ENCODE measurements around the gene BNC1. TPM values are rescaled to one million over a fixed set of nuclear protein-coding genes. Genes with fewer than 3 reads are reported as not detected.
"Not testable (repeated sequence)": the region's sequence is repeated elsewhere in the genome, so short reads cannot be mapped to it uniquely, and the experiment has no call there.

The BNC1 gene
- total RNA-seq, 1 donor from 2014 or later: 0.41 TPM

DNA sequence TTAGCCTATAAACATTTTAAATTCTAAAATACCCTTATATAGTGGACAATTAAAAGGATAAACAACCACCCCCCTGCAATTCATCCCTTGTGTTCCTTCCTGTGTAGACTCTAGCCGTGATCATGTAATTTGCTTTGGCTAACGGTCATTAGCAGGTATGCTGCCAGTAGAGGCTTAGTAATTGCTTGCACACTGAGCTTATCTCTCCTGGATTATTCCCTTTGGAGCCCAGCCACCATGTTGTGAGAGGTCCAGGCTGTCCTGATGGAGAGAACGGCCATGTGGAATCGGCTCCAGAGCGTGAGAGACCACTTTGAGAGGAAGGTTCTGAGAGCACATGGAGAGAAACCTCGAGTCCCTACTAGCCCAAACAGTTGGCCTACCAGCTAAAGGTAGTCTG, 11.0 kb upstream of the BNC1 start:
- no peak for FAIRE-seq
- DNase-seq (ENCODE audit: low spot score in 2 of 2): no peak

- FAIRE-seq (no peak), DNase-seq (ENCODE audit: low spot score in 2 of 2) (no peak)
Measured at GRCh38 chr15:83293201-83293600, 8.7 kb upstream of the BNC1 start.

DNA sequence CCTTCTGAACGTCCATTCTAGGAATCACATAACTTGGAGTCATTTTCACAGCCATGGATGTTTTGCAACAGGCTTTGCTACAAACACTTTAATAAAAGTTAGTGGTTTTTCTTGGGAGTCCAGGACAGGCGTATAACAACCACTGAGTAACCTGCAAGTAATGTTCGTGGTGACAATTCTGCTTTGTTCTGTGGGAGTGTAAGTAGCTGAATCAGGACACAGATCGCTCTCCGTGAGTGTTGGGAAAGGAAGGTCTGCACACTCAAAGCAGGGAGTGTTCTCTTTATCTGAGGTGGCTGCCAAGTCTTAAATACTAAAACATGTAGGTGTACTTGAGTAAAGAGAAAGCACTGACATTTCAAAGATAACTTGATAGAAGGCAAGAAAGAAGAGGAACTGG, 7.9 kb upstream of the BNC1 start:
- no peak for FAIRE-seq

GRCh38 chr15:83290236-83290635, 5.8 kb upstream of the BNC1 start:
- FAIRE-seq (no peak), DNase-seq (ENCODE audit: low spot score in 2 of 2) (no peak)

More for the DNA sequence above, 7.9 kb upstream of the BNC1 start:
- DNase-seq (ENCODE audit: low spot score in 2 of 2): no peak

- FAIRE-seq: no peak
Measured at GRCh38 chr15:83289160-83289559, 4.7 kb upstream of the BNC1 start.

GRCh38 chr15:83288381-83288801, 3.9 kb upstream of the BNC1 start:
- FAIRE-seq: no peak
- DNase-seq (ENCODE audit: low spot score in 2 of 2): no peak

More at GRCh38 chr15:83289160-83289559, 4.7 kb upstream of the BNC1 start:
- no peak for DNase-seq (ENCODE audit: low spot score in 2 of 2)

DNA sequence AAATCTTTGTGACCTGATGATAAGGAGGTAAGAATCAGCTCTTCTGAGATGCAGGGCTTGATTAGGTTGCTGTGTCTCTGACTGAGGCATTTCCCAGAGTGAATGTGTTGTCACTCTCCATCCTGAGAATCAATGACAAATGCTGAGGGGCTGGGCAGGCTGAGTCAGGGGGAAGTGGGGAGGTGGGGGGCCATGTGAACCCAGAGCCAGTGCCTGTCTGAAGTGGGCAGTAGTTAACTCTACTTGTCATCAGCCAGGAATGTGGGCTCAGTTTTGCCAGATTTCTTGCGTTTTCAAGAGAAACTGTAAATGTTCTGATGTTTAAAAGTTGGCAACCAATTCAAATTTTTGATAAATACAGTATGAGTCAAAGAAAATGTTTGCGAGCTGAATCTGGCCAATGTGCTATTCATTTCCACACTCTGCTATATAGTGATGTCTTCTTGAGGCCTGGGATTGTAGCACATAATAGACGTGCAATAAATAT, 3.1 kb upstream of the BNC1 start:
- no peak for FAIRE-seq
- DNase-seq (ENCODE audit: low spot score in 2 of 2): no peak

GRCh38 chr15:83285979-83286553, 1.6 kb upstream of the BNC1 start:
- FAIRE-seq (no peak), DNase-seq (ENCODE audit: low spot score in 2 of 2) (no peak)

DNA sequence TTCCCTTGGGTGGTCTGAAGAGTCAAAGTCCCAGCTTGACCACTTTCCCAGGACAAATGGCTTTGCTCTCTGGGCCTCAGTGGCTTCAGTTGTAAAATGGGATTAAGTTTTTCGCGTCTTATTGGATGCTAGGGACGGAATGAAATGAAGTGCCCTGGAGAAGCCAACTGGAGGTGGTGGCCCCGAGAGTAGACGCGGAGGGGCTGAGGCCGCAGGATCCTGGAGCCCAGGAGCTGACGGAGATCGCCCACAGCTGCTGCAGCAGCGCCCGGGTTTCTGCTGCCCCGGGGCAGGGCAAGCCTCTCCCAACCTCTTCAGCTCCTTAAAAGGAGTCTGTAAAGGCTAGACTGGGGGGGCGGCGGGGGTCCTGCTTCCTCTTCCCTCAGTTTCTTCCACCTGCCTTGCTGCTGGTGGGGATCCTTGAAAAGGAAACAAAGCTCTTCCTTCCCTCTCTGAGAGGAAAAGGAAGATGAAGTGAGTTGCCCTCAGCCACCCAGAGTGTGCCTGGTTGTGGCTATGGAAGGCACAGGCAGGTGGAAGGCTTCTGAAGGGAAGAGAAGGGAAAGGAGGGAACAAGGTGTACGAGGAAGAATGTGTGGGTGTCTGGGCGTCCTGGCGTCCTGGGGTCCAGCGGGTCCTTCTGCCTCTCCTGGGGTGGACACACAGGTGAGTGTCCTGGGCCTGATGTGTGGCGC, 967 bp upstream of the BNC1 start:
- no peak for DNase-seq (ENCODE audit: low spot score in 2 of 2)
- no peak for FAIRE-seq

DNA sequence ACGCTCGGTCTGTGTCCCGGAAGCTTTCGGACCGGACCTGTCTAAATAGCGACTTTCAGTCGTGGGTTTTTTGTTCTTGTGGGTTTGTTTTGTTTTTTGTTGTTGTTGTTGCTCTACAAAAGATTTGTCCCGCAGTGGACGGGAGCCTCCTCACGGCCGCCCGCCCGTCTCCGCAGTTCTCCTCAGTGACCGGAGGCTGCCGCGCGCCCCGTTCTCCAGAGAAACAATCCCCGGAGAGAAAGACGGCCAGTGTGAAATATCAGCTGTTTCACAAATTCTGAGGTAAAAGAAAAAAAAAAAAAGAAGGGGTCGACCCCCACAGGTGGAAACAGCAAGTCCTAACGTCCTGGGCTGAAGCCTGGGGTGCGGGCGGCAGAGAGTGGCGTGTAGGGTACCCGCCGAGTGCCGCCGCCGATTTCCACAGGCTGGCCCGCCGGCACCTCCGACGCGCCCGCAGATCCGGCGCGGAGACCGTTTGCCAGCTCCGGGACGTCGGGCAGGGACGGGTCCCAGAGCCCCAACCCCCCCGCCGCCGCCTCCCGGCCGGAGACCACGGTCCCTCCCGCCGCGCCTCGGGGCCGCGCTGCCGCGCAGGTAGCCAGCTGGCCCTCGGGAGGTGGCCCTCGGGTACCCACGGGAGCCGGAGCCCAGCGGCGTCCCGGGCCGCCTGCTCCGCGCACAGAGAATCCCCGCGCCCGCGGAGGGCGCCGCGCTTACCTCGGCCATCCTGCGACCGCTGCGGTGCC, 478 bp downstream of the BNC1 start:
- DNase-seq (ENCODE audit: low spot score in 2 of 2) (peak; percentile 18 to 32), FAIRE-seq (no peak)

GRCh38 chr15:83283138-83283812, 1.2 kb downstream of the BNC1 start:
- FAIRE-seq (no peak), DNase-seq (ENCODE audit: low spot score in 2 of 2) (peak in 1 of 2 donors; percentile 24)

GRCh38 chr15:83282776-83283137, 1.7 kb downstream of the BNC1 start:
- no peak for FAIRE-seq
- DNase-seq (ENCODE audit: low spot score in 2 of 2): no peak

GRCh38 chr15:83282141-83282540, 2.3 kb downstream of the BNC1 start:
- FAIRE-seq: no peak

DNA sequence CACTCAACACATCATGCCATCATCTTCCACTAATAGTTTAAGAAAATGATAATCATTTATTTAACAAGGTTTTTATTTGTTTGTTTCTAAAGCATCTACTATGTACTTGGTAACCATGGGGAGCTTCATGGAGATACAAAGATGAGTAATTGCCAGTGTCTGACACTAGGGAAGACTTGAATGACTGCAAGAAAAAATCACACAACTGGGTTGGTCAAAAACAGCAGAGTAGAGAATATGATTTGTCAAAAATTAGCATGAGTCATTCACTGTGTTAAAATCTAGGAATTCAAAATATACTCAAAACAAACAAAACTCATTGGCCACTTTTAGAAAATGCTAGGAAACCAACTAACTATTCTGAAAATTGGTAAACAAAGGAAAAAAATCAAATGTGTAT, 6.3 kb downstream of the BNC1 start:
- FAIRE-seq (no peak), DNase-seq (ENCODE audit: low spot score in 2 of 2) (no peak)

More at GRCh38 chr15:83282141-83282540, 2.3 kb downstream of the BNC1 start:
- DNase-seq (ENCODE audit: low spot score in 2 of 2): no peak

DNA sequence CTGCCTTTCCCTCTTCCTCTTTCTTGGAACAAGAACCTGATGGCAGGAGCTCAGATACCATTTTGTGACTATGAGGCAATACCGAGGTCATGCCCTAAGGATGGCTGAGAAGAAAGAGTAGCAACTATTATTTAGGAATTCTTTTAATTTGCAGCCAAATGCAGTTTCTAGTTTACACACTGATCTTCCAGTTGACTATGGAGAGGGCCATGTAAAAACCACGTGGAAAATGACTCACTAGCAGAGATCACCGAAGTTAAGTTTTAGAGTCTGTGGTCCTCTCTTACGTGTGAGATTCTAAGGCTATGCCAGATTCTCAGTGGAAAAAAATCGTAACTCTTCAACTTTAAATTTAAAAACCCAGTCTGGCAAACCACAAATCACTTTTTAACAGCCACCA, 7.8 kb downstream of the BNC1 start:
- FAIRE-seq (no peak), DNase-seq (ENCODE audit: low spot score in 2 of 2) (no peak)

DNA sequence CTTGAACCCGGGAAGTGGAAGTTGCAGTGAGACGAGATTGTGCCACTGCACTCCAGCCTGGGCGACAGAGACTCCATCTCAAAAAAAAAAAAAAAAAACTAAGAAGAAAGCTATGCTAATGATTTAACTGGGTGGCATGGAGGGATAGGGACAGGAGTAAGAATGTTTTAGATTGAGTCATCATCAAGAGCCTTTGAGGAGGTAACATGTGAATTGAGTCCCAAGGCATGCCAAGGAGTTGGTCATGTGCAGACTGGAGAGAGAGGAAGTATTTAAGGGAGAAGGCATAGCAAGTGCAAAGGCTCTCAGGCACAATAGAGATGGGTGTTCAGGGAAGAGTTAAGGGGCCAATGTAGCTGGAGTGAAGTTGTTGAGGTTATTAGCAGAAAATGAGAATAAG, 9.1 kb downstream of the BNC1 start:
- no peak for FAIRE-seq
- DNase-seq (ENCODE audit: low spot score in 2 of 2): no peak

DNA sequence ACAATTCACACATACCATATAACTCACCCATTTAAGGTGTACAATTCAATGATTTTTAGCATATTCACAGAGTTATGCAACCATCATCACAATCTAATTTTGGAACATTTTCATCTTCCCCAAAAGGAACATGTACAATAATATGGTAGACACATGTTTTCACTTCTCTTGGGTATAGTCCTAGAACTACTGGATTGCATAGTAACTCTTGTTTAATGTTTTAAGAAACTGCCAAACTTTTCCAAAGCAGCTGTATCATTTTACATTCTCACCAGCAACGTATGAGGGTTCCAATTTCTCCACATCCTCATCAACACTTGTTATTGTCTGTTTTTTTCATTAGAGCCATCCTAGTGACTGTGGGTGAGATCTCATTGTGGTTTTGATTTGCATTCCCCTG, 14.3 kb downstream of the BNC1 start:
- DNase-seq (ENCODE audit: low spot score in 2 of 2) (no peak), FAIRE-seq (no peak)

- FAIRE-seq (no peak), DNase-seq (ENCODE audit: low spot score in 2 of 2) (no peak)
Measured at GRCh38 chr15:83268147-83268546, 16.3 kb downstream of the BNC1 start.

DNA sequence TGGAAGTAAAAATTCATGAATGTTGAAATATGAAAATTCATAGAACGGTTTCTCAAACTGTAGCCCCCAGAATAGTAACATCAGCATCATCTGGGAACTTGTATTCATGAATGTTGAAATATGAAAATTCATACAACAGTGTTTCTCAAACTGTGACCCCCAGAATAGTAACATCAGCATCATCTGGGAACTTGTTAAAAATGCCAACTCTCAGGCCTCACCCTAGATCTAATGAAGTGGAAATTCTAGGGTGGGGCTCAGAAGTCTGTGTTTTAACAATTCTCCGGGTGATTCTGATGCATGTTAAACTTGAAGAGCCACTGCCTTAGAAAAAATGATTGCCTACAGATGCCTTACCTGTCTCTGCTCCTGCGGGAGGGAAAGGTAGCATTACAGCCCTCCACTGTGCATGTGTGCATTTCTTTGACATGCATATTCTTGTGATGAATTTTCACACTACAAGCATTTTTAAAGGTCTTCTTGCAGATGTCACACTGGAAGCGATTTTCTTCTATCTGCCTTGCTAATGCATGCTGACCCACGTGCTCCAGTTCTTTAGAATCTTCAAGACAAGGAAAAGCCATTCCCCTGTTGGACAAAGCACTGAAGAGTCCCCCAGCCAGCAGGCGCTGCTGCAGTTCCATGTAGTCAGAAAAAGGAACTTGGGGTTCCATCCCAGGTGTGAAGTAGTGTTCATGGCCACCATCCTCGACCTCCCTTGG, 21.7 kb downstream of the BNC1 start:
- FAIRE-seq (no peak), DNase-seq (ENCODE audit: low spot score in 2 of 2) (no peak)

DNA sequence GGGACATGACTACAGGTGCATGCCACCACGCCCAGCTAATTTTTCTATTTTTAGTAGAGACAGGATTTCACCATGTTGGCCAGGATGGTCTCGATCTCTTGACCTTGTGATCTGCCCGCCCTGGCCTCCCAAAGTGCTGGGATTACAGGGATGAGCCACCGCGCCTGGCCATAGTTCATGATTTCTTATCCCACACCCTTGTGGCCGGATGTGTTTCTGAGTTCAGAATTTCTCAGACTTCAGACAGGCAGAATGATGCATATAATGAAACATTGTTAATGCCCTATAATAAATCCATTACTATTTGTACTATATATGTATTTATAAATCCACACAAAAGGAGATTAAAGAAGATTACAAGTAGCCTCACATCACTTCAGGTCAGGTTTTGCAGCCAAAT, 22.3 kb downstream of the BNC1 start:
- DNase-seq (ENCODE audit: low spot score in 2 of 2); FAIRE-seq: not testable (repeated sequence)
